ENCODE results near the gene COMP. TPM values are rescaled to one million over a fixed set of nuclear protein-coding genes. Genes with fewer than 3 reads are reported as not detected.

COMP gene
- total RNA-seq, 1 donor from 2014 or later, result 17.2 TPM

- DNase-seq (ENCODE audit: low spot score), result no peak
- peaks cover 45% of the 10 kb centered on the region for H3K27me3 Mint-ChIP-seq (ENCODE audit: low read depth)
- TF ChIP-seq, protein P1, sequence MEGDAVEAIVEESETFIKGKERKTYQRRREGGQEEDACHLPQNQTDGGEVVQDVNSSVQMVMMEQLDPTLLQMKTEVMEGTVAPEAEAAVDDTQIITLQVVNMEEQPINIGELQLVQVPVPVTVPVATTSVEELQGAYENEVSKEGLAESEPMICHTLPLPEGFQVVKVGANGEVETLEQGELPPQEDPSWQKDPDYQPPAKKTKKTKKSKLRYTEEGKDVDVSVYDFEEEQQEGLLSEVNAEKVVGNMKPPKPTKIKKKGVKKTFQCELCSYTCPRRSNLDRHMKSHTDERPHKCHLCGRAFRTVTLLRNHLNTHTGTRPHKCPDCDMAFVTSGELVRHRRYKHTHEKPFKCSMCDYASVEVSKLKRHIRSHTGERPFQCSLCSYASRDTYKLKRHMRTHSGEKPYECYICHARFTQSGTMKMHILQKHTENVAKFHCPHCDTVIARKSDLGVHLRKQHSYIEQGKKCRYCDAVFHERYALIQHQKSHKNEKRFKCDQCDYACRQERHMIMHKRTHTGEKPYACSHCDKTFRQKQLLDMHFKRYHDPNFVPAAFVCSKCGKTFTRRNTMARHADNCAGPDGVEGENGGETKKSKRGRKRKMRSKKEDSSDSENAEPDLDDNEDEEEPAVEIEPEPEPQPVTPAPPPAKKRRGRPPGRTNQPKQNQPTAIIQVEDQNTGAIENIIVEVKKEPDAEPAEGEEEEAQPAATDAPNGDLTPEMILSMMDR (IDR thresholded peaks at IDR 0.05), result no peak
- H3K27ac Mint-ChIP-seq (ENCODE audit: unreplicated experiment), result no peak overlapping the region
- H3K36me3 Mint-ChIP-seq (ENCODE audit: low read depth), result peaks cover 3% of the 10 kb centered on the region
- peaks cover 22% of the 10 kb centered on the region for H3K4me1 Mint-ChIP-seq (ENCODE audit: low read depth)
- no peak overlapping the region for H3K4me3 Mint-ChIP-seq (ENCODE audit: unreplicated experiment)
- H3K9me3 Mint-ChIP-seq (ENCODE audit: low read depth), result no peaks in the 10 kb centered on the region
Observed at GRCh38 chr19:18785179-18786124, 5.7 kb downstream of the COMP start.

GRCh38 chr19:18784786-18785120 is 6.4 kb downstream of the COMP start:
- no peak overlapping the region for H3K4me3 Mint-ChIP-seq (ENCODE audit: unreplicated experiment)
- DNase-seq (ENCODE audit: low spot score), result no peak
- TF ChIP-seq, protein P1 (IDR thresholded peaks at IDR 0.05), result no peak
- peaks cover 40% of the 10 kb centered on the region for H3K27me3 Mint-ChIP-seq (ENCODE audit: low read depth)
- peaks cover 17% of the 10 kb centered on the region for H3K4me1 Mint-ChIP-seq (ENCODE audit: low read depth)
- no peak overlapping the region for H3K27ac Mint-ChIP-seq (ENCODE audit: unreplicated experiment)
- H3K9me3 Mint-ChIP-seq (ENCODE audit: low read depth), result no peaks in the 10 kb centered on the region
- H3K36me3 Mint-ChIP-seq (ENCODE audit: low read depth), result no peaks in the 10 kb centered on the region

- H3K4me3 Mint-ChIP-seq (ENCODE audit: unreplicated experiment), result no peak overlapping the region
- H3K27me3 Mint-ChIP-seq (ENCODE audit: low read depth), result peaks cover 34% of the 10 kb centered on the region
- peaks cover 12% of the 10 kb centered on the region for H3K4me1 Mint-ChIP-seq (ENCODE audit: low read depth)
- H3K36me3 Mint-ChIP-seq (ENCODE audit: low read depth), result no peaks in the 10 kb centered on the region
- no peak for DNase-seq (ENCODE audit: low spot score)
- no peak overlapping the region for H3K27ac Mint-ChIP-seq (ENCODE audit: unreplicated experiment)
- no peaks in the 10 kb centered on the region for H3K9me3 Mint-ChIP-seq (ENCODE audit: low read depth)
- TF ChIP-seq, protein P1 (IDR thresholded peaks at IDR 0.05), result no peak
Observed at GRCh38 chr19:18783958-18784785, 6.9 kb downstream of the COMP start.

DNA sequence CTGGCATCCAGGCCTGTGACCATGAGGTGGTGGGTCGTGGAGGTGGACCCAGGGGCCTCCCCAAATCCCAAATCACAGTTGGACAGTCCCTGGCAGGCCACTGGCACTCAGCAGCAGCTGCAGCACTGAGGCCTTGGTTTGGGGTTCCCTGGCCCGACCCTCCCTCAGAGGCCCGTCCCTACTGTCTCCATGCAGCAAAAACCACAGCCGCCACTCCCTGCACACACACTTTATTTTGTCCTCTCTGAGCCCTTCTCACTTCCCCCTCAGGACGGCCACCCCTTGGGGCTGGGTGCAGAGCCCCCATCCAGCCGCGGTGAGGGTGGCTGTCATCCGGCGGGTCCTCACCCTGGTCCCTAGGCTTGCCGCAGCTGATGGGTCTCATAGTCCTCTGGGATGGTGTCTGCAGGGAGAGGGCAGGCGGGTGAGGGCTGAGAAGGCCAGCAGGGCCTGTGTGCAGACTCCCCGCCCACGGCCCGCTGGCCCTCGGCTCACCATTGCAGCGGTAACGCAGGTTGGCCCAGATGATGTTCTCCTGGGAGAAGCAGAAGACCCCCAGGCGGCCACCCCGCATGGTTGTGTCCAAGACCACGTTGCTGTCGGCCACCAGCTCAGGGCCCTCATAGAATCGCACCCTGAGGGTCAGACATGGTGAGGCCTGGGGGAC is 8.4 kb downstream of the COMP start:
- H3K36me3 Mint-ChIP-seq (ENCODE audit: low read depth), result peaks cover under 1% of the 10 kb centered on the region
- H3K4me1 Mint-ChIP-seq (ENCODE audit: low read depth), result peaks cover 12% of the 10 kb centered on the region
- no peak overlapping the region for H3K4me3 Mint-ChIP-seq (ENCODE audit: unreplicated experiment)
- H3K27me3 Mint-ChIP-seq (ENCODE audit: low read depth), result peaks cover 26% of the 10 kb centered on the region
- no peak for DNase-seq (ENCODE audit: low spot score)
- TF ChIP-seq, protein P1 (IDR thresholded peaks at IDR 0.05), result no peak
- no peaks in the 10 kb centered on the region for H3K9me3 Mint-ChIP-seq (ENCODE audit: low read depth)
- no peak overlapping the region for H3K27ac Mint-ChIP-seq (ENCODE audit: unreplicated experiment)
